GM12891 (cell line): ENCODE measurements around the gene HOMER2.

Experiments used
- DNase-seq: peaks from one replicate; pipeline ENCODE4 v3.0.0; 2011; ENCODE audit warnings: low spot score; ENCODE audit not compliant: insufficient read length
- FAIRE-seq: peaks from 2 replicates; lab custom pipeline; 2011; peaks lifted over from hg19 to GRCh38; lab: Jason Lieb, UNC
- PAX5 ChIP-seq: IDR thresholded peaks from 2 replicates; pipeline ENCODE4 v1.6.1; 2011; ENCODE audit warnings: low read length, moderate library complexity, mild to moderate bottlenecking; ENCODE audit not compliant: insufficient read depth, severe bottlenecking
- POLR2A ChIP-seq: IDR thresholded peaks from 2 replicates; pipeline ENCODE4 v1.6.1; 2011; ENCODE audit warnings: low read depth, low read length, control low read depth
- POLR2AphosphoS5 ChIP-seq: IDR thresholded peaks from 2 replicates; pipeline ENCODE4 v1.6.1; 2011; ENCODE audit warnings: low read depth, low read length, control low read depth
- POU2F2 ChIP-seq: IDR thresholded peaks from 2 replicates; pipeline ENCODE4 v1.6.1; 2011; ENCODE audit warnings: low read depth, mild to moderate bottlenecking, control low read depth, low read length, moderate library complexity
- SPI1 ChIP-seq: IDR thresholded peaks from 2 replicates; pipeline ENCODE4 v1.6.1; 2011; ENCODE audit warnings: low read depth, low read length, control low read depth
- TAF1 ChIP-seq: IDR thresholded peaks from 2 replicates; pipeline ENCODE4 v1.6.1; 2011; ENCODE audit warnings: low read depth, low read length, control low read depth

HOMER2 gene

DNA sequence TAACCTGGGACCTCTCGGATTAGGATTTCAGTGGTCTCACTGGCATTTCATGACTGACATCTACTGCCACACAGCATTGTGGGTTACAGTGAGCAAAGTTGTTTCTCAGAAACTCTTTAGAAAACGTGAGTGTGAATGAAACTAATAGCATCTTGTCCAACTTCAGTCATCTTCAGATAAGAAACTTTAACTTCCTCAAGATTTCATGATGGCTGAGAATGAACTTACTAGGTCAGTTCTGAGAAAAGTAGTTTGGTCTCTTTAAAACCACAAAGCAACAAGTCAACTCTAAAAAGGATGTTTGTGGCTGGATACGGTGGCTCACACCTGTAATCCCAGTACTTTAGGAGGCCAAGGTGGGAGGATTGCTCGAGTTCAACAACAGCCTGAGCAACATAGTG, 14.2 kb upstream of the HOMER2 start:
- peak; percentile 82 for FAIRE-seq
- no peak for TF ChIP-seq TAF1
- TF ChIP-seq PAX5, result no peak
- TF ChIP-seq POLR2A, result no peak
- no peak for TF ChIP-seq SPI1
- TF ChIP-seq POU2F2, result no peak
- TF ChIP-seq POLR2AphosphoS5, result no peak
- DNase-seq, result no peak

DNA sequence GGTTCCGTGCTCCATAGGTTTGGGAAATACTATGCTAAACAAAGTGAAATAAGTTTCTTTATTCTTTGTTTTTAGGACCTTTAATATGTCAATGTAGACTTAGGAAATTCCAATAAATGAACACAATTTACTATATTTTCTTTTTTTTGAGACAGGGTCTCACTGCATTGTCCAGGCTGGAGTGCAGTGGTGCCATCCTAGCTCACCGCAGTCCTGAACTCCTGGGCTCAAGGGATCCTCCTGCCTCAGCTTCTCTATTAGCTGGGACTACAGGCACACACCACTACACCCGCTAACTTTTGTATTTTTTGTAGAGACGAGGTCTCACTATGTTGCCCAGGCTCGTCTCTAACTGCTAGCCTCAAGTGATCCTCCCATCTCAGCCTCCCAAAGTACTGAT, 12.4 kb upstream of the HOMER2 start:
- no peak for FAIRE-seq
- DNase-seq, result no peak
- no peak for TF ChIP-seq TAF1
- no peak for TF ChIP-seq POU2F2
- TF ChIP-seq POLR2AphosphoS5, result no peak
- no peak for TF ChIP-seq PAX5
- no peak for TF ChIP-seq SPI1
- TF ChIP-seq POLR2A, result no peak

DNA sequence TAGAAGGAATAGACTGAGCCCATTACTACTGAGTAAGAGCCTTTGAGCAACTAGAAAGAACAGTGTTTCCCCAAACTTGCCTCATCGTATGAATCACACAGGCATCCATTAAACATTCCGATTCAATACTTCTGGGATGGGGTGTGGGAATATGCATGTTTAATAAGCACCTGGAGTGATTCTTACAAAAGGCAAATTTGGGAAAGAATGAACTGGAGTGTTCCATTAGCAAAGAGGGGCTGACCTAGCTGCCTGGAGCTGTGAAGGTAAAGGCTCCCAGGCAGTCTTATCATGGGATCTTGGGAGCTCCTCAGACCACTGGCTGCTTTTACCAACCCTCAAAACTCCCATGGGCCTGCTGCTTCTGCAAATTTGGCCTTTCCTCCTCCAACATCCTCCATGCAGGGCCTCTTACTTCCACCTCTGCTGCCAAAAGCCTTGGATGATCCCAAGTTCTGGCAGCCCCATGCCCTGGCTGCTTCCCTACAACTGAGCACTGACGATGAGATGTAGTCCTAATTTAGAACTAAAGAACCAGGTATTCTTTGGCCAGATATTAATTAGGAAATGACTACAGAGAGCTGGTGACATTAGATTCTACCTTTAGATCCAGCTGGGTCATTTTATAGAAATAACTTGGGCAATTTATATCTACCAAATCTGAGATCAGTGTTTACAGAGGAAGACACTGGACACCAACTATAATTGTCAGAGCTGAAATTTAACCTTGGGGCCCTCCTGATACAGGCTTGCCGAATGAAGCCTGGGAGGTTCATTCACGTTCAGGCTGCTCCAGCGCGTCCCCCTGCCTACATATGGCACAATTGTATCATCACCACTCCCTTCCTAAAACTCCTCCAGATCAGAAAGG, 11.2 kb upstream of the HOMER2 start:
- FAIRE-seq (no peak), DNase-seq (no peak)
- TF ChIP-seq POLR2AphosphoS5 (no peak), POU2F2 (no peak), POLR2A (no peak), SPI1 (no peak), PAX5 (no peak), TAF1 (no peak)

DNA sequence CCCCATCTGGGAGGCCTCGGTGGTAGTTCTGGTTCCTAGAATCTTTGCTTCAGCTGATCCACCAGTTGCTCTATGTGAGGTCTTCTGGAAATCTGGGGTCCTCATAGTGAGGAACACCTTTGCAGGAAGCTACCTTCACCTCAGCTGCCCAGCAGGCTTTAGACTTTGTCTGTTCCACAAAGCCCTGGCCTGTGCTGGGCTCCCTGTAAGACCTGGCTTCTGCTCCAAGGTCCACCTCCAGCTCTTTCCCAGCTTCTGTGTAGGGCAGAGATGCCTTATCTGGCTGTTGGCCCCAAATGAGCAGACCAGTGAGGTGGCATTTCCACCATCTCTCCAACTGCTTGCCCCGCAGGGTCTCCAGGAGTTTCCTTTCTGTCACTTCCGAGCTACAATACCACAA, 8.2 kb upstream of the HOMER2 start:
- DNase-seq (no peak), FAIRE-seq (no peak)
- TF ChIP-seq SPI1 (no peak), POLR2AphosphoS5 (no peak), TAF1 (no peak), PAX5 (no peak)

DNA sequence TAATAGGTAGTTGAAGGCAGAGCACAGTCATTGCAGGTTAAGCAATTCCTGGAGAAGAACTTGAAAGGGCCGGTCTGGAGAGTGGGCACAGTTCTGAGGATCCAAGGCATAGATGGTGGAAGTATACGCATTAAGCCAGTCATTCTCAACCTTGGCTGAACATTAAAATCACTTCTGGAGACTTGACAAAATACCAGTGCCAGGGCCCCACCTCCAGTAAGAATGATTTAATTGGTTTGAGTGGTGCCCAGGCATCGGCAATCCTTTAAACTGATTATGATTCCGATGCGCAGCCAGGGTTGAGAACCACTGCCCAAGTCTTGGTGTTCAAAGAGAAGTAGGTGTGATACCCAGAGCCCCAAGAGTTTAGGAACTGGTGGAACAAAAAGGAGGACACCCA, 6.9 kb upstream of the HOMER2 start:
- DNase-seq (no peak), FAIRE-seq (no peak)

DNA sequence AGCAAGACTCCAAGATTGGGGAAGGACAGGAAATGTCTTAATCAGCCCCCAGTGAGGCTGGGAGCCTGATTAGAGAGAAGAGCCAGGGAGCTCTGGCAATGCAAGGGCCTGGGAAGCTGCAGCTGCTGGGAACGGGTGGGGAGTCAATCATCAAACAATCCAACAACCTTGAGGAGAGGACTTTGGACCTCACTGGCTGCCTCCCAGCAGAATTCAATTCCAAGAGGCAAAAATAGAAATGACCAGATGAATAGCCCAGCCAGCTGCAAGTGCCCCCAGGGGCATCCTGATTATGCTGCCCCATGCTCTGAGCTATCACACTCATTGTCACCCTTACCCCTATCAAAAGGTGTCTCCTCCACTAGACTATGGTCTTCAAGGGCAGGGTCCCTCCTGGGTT, 6.1 kb upstream of the HOMER2 start:
- no peak for DNase-seq
- no peak for FAIRE-seq
- TF ChIP-seq TAF1, result no peak
- TF ChIP-seq POU2F2, result no peak
- no peak for TF ChIP-seq PAX5
- TF ChIP-seq SPI1, result no peak
- no peak for TF ChIP-seq POLR2A

More for the DNA sequence above, 6.9 kb upstream of the HOMER2 start:
- TF ChIP-seq POU2F2 (no peak), SPI1 (no peak), TAF1 (no peak), POLR2A (no peak), POLR2AphosphoS5 (no peak), PAX5 (no peak)

DNA sequence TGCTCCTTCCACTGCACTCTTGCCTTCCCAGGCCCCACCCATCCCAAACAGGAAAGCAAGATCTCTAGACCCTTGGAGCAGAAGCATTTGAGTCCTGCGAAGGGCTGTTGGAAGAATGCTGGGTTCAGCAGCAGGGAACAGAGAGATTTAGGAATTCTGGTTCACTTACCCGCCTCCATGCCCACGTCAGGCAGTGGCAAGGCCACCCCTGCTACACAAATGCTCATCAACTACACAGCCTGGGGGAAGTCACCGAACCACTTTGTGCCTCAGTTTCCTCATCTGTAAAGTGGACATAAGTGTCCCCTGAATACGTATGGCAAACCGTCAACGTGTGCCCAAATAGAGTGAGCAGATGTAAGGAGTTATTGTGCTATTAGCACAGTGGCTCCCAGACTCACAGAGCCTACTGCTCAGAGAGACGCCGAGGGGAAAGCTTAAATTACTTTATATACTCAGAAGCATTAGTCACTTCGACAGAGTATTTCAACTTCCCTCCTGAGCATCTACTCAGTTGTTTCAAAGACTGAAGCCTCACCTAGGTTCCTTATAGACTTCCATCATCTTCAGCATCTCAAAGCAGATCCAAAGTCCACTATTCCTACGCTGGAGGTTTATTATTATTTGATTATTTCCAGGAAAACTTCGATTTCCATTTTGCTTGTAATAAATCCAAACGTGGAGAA, 905 bp downstream of the HOMER2 start:
- TF ChIP-seq SPI1 (0 out of 2 replicates have a peak, but pooled peaks have one; percentile 6), POLR2AphosphoS5 (no peak)
- no peak for DNase-seq
- FAIRE-seq, result peak; percentile 23

DNA sequence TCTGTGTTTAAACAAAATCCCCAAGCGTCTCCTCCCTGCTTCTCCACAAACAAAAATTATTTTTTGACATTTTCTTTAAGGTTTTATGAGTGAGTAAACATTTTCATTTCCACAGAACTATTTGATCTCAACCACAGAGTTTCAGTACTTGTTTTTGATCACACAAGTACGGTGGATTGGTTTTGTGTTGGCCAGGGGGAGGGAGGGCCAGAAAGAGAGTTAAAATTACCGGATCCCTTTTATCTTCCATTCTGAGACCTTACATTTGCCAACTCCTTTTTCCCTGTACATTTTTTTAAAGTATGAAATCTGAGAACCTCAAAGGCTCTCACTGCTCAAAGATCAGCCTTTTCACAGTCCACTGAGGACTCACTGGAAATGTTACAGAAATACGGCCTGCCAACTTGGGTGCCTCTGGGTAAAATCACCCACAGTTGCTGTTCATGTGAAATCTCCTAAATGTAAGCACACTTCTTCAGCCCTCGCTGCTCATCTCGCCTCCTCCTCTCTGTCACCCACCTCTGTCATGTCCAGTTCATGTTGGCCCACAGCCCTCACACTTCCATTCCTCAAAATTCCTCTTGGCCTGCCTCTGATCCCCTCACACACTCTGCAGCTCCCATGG, 1.7 kb downstream of the HOMER2 start:
- DNase-seq, result peak; percentile 48
- TF ChIP-seq POU2F2 (peak; percentile 24; the same call in 1 of the 2 replicates), PAX5 (no peak), POLR2AphosphoS5 (no peak), POLR2A (no peak), SPI1 (peak; percentile 85)
- peak; percentile 71 for FAIRE-seq

DNA sequence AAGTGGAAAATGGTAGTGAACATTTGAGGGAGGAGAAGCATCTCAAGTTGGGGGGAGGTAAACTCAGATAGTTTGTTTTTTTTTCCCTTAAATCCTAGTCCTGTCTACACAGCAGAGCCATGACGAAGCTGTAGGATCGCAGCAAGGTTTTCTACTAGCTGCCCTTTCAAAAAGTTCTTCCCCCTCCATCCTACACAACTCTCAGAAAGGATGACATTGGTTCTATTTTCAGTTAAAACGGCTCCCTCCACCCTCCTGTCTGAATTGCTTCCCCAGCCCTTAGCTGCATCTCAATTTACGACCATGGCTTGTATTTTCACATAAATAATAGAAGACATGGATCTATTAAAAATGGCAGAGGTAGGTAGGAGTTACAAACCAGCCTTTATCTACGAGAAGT, 2.2 kb downstream of the HOMER2 start:
- peak; percentile 5 for FAIRE-seq
- TF ChIP-seq POLR2AphosphoS5, result no peak
- TF ChIP-seq PAX5, result no peak
- no peak for TF ChIP-seq POLR2A
- no peak for TF ChIP-seq SPI1

DNA sequence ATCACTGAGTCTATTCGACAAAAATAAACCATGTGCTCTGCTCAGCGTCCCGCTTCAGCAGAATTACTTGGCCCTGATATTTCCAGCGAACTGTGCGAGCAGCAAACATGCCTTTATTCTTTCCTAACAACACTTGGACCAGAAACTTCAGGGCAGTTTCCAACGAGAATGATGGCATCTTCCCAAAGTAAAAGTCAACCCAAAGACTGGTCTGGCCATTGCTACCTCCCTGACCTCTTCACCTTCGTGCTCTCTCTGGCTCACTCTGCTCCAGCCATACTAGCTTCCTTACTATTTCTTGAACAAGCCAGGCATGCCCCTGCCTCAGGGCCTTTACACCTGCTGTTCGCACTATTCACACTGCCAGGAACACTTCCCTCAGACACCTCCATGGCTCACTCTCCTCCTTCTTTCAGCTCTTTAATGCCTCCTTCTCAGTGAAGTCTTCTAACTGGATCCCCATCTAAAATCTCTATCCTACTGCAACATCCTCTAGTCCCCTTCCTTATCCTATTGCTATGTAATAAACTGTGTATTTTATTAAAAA, 6.3 kb downstream of the HOMER2 start:
- DNase-seq, result no peak
- TF ChIP-seq SPI1, result no peak
- no peak for TF ChIP-seq POLR2A
- no peak for TF ChIP-seq POLR2AphosphoS5
- TF ChIP-seq PAX5, result no peak
- no peak for TF ChIP-seq POU2F2
- TF ChIP-seq TAF1, result no peak
- FAIRE-seq, result no peak

More for the DNA sequence above, 2.2 kb downstream of the HOMER2 start:
- DNase-seq, result no peak
